Panc1 (cell line): ENCODE results near the gene AGPAT3.

Experiments
- SIN3A ChIP-seq: IDR thresholded peaks from 2 replicates; pipeline ENCODE4 v1.6.1; 2012; ENCODE audit warnings: low read depth, mild to moderate bottlenecking, low read length, moderate library complexity, borderline replicate concordance; ENCODE audit not compliant: insufficient read depth
- TF ChIP-seq, protein P1 (sequence below): fragments of 450-650 bp; IDR thresholded peaks from 2 replicates; pipeline ENCODE4 v1.5.1; 2017; ENCODE audit warnings: mild to moderate bottlenecking

DNA sequence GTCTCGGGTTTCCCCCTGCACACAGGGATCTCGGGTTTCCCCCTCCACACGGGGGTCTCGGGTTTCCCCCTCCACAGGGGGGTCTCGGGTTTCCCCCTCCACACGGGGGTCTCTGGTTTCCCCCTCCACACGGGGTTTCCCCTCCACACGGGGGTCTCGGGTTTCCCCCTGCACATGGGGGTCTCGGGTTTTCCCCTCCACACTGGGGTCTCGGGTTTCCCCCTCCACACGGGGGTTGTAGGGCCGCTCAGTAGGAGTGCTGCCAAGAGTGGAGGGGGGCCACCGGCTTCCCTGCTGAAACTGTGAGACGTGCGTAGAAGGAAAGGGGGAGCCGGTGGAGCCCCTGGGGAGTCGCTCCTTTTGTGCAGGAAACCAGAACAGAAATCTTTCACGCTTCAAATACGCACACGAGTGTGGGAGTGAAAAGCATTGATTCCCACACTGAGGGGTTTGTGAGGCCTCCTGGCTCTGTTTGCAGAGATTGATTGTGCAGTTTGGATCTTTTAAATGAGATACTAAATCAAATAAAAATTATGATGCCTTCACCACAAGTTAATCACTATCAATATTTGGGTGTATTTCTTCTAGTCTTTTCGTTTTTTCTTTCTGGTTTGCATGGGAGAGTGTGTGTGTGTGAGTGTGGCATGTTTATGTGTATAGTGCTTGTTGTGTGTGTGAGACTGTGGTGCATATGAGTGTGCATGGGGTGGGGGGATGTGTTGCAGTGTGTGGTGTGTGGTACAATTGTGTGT lies 92.8 kb downstream of the AGPAT3 start:
- no peak for TF ChIP-seq SIN3A
- TF ChIP-seq, protein P1, sequence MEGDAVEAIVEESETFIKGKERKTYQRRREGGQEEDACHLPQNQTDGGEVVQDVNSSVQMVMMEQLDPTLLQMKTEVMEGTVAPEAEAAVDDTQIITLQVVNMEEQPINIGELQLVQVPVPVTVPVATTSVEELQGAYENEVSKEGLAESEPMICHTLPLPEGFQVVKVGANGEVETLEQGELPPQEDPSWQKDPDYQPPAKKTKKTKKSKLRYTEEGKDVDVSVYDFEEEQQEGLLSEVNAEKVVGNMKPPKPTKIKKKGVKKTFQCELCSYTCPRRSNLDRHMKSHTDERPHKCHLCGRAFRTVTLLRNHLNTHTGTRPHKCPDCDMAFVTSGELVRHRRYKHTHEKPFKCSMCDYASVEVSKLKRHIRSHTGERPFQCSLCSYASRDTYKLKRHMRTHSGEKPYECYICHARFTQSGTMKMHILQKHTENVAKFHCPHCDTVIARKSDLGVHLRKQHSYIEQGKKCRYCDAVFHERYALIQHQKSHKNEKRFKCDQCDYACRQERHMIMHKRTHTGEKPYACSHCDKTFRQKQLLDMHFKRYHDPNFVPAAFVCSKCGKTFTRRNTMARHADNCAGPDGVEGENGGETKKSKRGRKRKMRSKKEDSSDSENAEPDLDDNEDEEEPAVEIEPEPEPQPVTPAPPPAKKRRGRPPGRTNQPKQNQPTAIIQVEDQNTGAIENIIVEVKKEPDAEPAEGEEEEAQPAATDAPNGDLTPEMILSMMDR = no peak
